Retinal pigment epithelial cell (primary cell): ENCODE data around the gene DCTD.
A peak's percentile ranks its signal among the peaks of the same experiment; 100 is the strongest.

Source experiments
- DNase-seq: peaks from one replicate; pipeline ENCODE4 v3.0.0-alpha.2; 2010; ENCODE audit warnings: low read depth
- H3K4me3 ChIP-seq: 2 replicates; pipeline ENCODE4 v1.5.1; 2011; ENCODE audit warnings: mild to moderate bottlenecking, low read length, control low read depth, moderate library complexity
- CTCF ChIP-seq: conservative IDR thresholded peaks from 2 replicates; pipeline ENCODE4 v1.5.1; 2011; ENCODE audit warnings: low read depth, low read length, control low read depth, inconsistent platforms

DCTD gene

GRCh38 chr4:182927505-182927904 is 10.3 kb upstream of the DCTD start:
- no peak for TF ChIP-seq CTCF
- no peak overlapping the region for H3K4me3 ChIP-seq
- no peak for DNase-seq

- no peak overlapping the region for H3K4me3 ChIP-seq
- no peak for TF ChIP-seq CTCF
- DNase-seq = no peak
Observed at GRCh38 chr4:182925855-182926254, 8.7 kb upstream of the DCTD start.

GRCh38 chr4:182925298-182925757 is 8.1 kb upstream of the DCTD start:
- no peak overlapping the region for H3K4me3 ChIP-seq
- no peak for DNase-seq
- TF ChIP-seq CTCF = peak; percentile 64

- no peak for TF ChIP-seq CTCF
- H3K4me3 ChIP-seq = no peak overlapping the region
- no peak for DNase-seq
Observed at GRCh38 chr4:182924497-182924896, 7.3 kb upstream of the DCTD start.

- TF ChIP-seq CTCF = no peak
- no peak for DNase-seq
Observed at GRCh38 chr4:182923796-182924340, 6.7 kb upstream of the DCTD start.

GRCh38 chr4:182923366-182923765 is 6.2 kb upstream of the DCTD start:
- H3K4me3 ChIP-seq = no peak overlapping the region
- no peak for DNase-seq
- TF ChIP-seq CTCF = no peak

More at GRCh38 chr4:182923796-182924340, 6.7 kb upstream of the DCTD start:
- no peak overlapping the region for H3K4me3 ChIP-seq

- TF ChIP-seq CTCF = no peak
- no peak for DNase-seq
- H3K4me3 ChIP-seq = no peak overlapping the region
Observed at GRCh38 chr4:182922501-182923284, 5.5 kb upstream of the DCTD start.
